Heart right ventricle (tissue), 16 donors: ENCODE data around the gene IL18R1. TPM values are rescaled to one million over a fixed set of nuclear protein-coding genes. Genes with fewer than 3 reads are reported as not detected.

Experiments used
- ATAC-seq, 8 donors: fragments of 200-7000 bp; cut with Tn5 transposase; one replicate each; pipeline ENCODE4 v1.9.1; 2020; ENCODE audit warnings: mild to moderate bottlenecking in 8 of 8, moderate library complexity in 8 of 8, moderate number of reproducible peaks in 1 of 8
- DNase-seq, 2 donors: peaks; one replicate each; pipeline ENCODE4 v3.0.0-alpha.2; 2020
- H3K27ac ChIP-seq, 10 donors: fragments of 200-600 bp; sonication (generic) in 2 of 10; one replicate each; pipeline versions ENCODE4 v1.5.0 to v1.8.0; 2020 to 2022; ENCODE audit warnings: mild to moderate bottlenecking in 3 of 10
- H3K27me3 ChIP-seq, 7 donors: fragments of 200-600 bp; one replicate each; pipeline ENCODE4 v1.8.0; 2021 to 2022; ENCODE audit warnings: mild to moderate bottlenecking in 2 of 7
- H3K36me3 ChIP-seq, 9 donors: fragments of 200-600 bp; sonication (generic) in 1 of 9; one replicate each; pipeline versions ENCODE4 v1.5.0 to v1.8.0; 2020 to 2022; ENCODE audit warnings: mild to moderate bottlenecking in 2 of 9
- H3K4me1 ChIP-seq, 9 donors: fragments of 200-600 bp; sonication (generic) in 1 of 9; one replicate each; pipeline versions ENCODE4 v1.5.0 to v1.8.0; 2020 to 2022; ENCODE audit warnings: mild to moderate bottlenecking in 4 of 9
- H3K4me3 ChIP-seq, 10 donors: fragments of 200-600 bp; sonication (generic) in 2 of 10; one replicate each; pipeline versions ENCODE4 v1.5.0 to v1.8.0; 2020 to 2022; ENCODE audit warnings: mild to moderate bottlenecking in 7 of 10, moderate library complexity in 2 of 10
- H3K9me3 ChIP-seq, 11 donors: fragments of 200-600 bp in 10 of 11; sonication (generic) in 2 of 11; one replicate each; pipeline versions ENCODE4 v1.5.0 to v1.8.0; 2013 to 2022; ENCODE audit warnings: mild to moderate bottlenecking in 2 of 11, control low read depth in 1 of 11, moderate library complexity in 1 of 11
- CTCF ChIP-seq, 9 donors: fragments of 200-600 bp; sonication (generic) in 2 of 9; IDR thresholded peaks; one replicate each; pipeline versions ENCODE4 v1.5.0 to v1.8.0; 2021 to 2022; ENCODE audit warnings: antibody characterized with exemption in 9 of 9, mild to moderate bottlenecking in 5 of 9, moderate library complexity in 1 of 9
- WGBS, 2 donors: extraction: QIAGEN DNeasy Blood & Tissue Kit; methylation state at CpG; one replicate each; pipeline ENCODE4 v1.1.7; 2013; ENCODE audit warnings: inconsistent platforms in 1 of 2; 5-methylcytosine and 5-hydroxymethylcytosine counted together
- intact Hi-C, 10 donors: fragments of 100-400 bp; cut with DNase I; formaldehyde crosslinking; loops; one replicate each; pipeline versions ENCODE4 v1.11.1 to v1.14.2; 2022
- polyA plus RNA-seq, 2 donors: library from polyadenylated mRNA; stranded (reverse); fragments of 200-250 nt; gene quantifications; one replicate each; pipeline ENCODE4 v1.2.3, GENCODE V29; 2013
- total RNA-seq, 10 donors: library from RNA; stranded (reverse); fragmentation: NEBNext Ultra II Directional in 3 of 10; extraction: Animal tissue kit (Norgen Biotek cat#: 25700) in 3 of 10; gene quantifications; one replicate each; pipeline versions ENCODE4 v1.2.1 to v1.2.4, GENCODE V29; 2021 to 2023
- donor health status: Arrhythmogenic right ventricular cardiomyopathy.
- donor health status: ischemic (EF 13 %, LVEDD 7.1; RV severe dilation, severe dysfunction).
- donor health status: healthy with polysubstance abuse.
- donor health status: DM: no; HTN: yes; CAD: no.
- donor health status: DM: no; HTN: no; CAD: no.
- donor health status: ischemic (EF 25% LVEDD 6.9; RV normal size, moderate dysfunction).
- donor health status: ischemic (EF 25% LVEDD 5.7; RV mildly dilated, moderate dysfunction).
- donor health status: healthy.
- donor health status: DM: yes; HTN: yes; CAD: no.
- donor health status: Ischemic cardiomyopathy.
- donor health status: ischemic (EF 35%, LVEDD 5.7; RV mildly dilated, moderate dysfunction).
- donor health status: nonischemic (EF 11% LVEDD 7.7; RV severe dilation, severe dysfunction).
- donor health status: DM: yes; HTN: yes; CAD: no.
- donor health status: PGD.
- donor health status: ischemic (EF 29% LVEDD 5.4; RV normal size, mild dysfunction).
- donor health status: nonischemic (EF 23%, LVEDD 6.1; RV moderate dilation, normal function).

Gene IL18R1
- total and polyA plus RNA-seq, 12 donors, result 0.06 to 4.9 (median 1.2) TPM

- Histone ChIP-seq H3K4me1 (peaks cover 0 to 17% (median 10%) of the 10 kb centered on the region in 9 donors), H3K27ac (no peak overlapping the region), H3K27me3 (no peaks in the 10 kb centered on the region), H3K9me3 (peaks cover 0 to 17% (median 0%) of the 10 kb centered on the region in 11 donors), H3K36me3 (no peaks in the 10 kb centered on the region), H3K4me3 (no peak overlapping the region)
- TF ChIP-seq CTCF (IDR thresholded peaks at IDR 0.05), result no peak
- WGBS, 2 donors, result 65 to 68% methylated on average over 5 of the region's 5 CpGs
- peak in 2 of 8 donors; percentile 16 to 29 for ATAC-seq
- DNase-seq, result no peak
- intact Hi-C loops, result no loop called here
Measured at GRCh38 chr2:102331311-102331980, 24.1 kb upstream of the IL18R1 start.

- Histone ChIP-seq H3K9me3 (peaks cover 0 to 17% (median 0%) of the 10 kb centered on the region in 11 donors), H3K27me3 (peaks cover 0 to 4% (median 0%) of the 10 kb centered on the region in 7 donors), H3K27ac (peak overlapping the region in 1 of 10 donors; percentile 12), H3K36me3 (no peaks in the 10 kb centered on the region), H3K4me3 (no peak overlapping the region), H3K4me1 (peaks cover 0 to 32% (median 17%) of the 10 kb centered on the region in 9 donors)
- 80 to 93% methylated on average over 1 of the region's 1 CpG for WGBS, 2 donors
- DNase-seq (no peak), ATAC-seq (no peak)
- no peak for TF ChIP-seq CTCF (IDR thresholded peaks at IDR 0.05)
- intact Hi-C loops, result no loop called here
Measured at GRCh38 chr2:102334486-102334885, 21.1 kb upstream of the IL18R1 start.

- Histone ChIP-seq H3K4me1 (peaks cover 0 to 32% (median 17%) of the 10 kb centered on the region in 9 donors), H3K27ac (peak overlapping the region in 6 of 10 donors; percentile 45 to 68 (median 56)), H3K36me3 (no peaks in the 10 kb centered on the region), H3K27me3 (peaks cover 0 to 4% (median 0%) of the 10 kb centered on the region in 7 donors), H3K9me3 (peaks cover 0 to 5% (median 0%) of the 10 kb centered on the region in 11 donors), H3K4me3 (no peak overlapping the region)
- no peak for TF ChIP-seq CTCF (IDR thresholded peaks at IDR 0.05)
- DNase-seq (no peak), ATAC-seq (peak in 5 of 8 donors; percentile 37 to 71 (median 44))
- WGBS, 2 donors, result 25 to 38% methylated on average over 8 of the region's 8 CpGs
- intact Hi-C loops, result loop anchor here in 2 of 10 donors (5.0 kb wide), 1 partner anchor 79 kb away; no protein-coding TSS in a partner anchor
Measured at GRCh38 chr2:102335871-102336366, 19.7 kb upstream of the IL18R1 start.

GRCh38 chr2:102336502-102336945 is 19.1 kb upstream of the IL18R1 start:
- ATAC-seq (peak; percentile 50 to 85 (median 70)), DNase-seq (peak; percentile 21 to 27)
- peak overlapping the region in 8 of 10 donors; percentile 45 to 68 (median 50) for H3K27ac ChIP-seq
- no peaks in the 10 kb centered on the region for H3K9me3 ChIP-seq
- H3K27me3 ChIP-seq, result peaks cover 0 to 4% (median 0%) of the 10 kb centered on the region in 7 donors
- H3K4me3 ChIP-seq, result peak overlapping the region in 4 of 10 donors; percentile 6 to 18 (median 14)
- H3K4me1 ChIP-seq, result peaks cover 0 to 32% (median 17%) of the 10 kb centered on the region in 9 donors
- H3K36me3 ChIP-seq, result no peaks in the 10 kb centered on the region
- intact Hi-C loops, result loop anchor here in 2 of 10 donors (5.0 kb wide), 1 partner anchor 79 kb away; no protein-coding TSS in a partner anchor
- TF ChIP-seq CTCF (IDR thresholded peaks at IDR 0.05), result no peak
- WGBS, 2 donors, result 60 to 67% methylated on average over 3 of the region's 3 CpGs
